ENCODE data around the gene OPTC. TPM values are rescaled to one million over a fixed set of nuclear protein-coding genes. Genes with fewer than 3 reads are reported as not detected.
A peak's percentile ranks its signal among the peaks of the same experiment; 100 is the strongest.

The OPTC gene
- total and polyA plus RNA-seq, 2 donors (not counting 1 experiment from before 2014, with no cell fraction given) = not detected

GRCh38 chr1:203458078-203458477, 35.9 kb upstream of the OPTC start:
- Mint-ChIP-seq H3K27ac (no peak overlapping the region), H3K9me3 (ENCODE audit: insufficient read depth) (no peaks in the 10 kb centered on the region), H3K4me3 (no peak overlapping the region), H3K4me1 (peaks cover 36% of the 10 kb centered on the region), H3K27me3 (peaks cover 8% of the 10 kb centered on the region)
- Histone ChIP-seq H3K27ac (ENCODE audit: low read length in 2 of 2) (no peak overlapping the region), H3K27me3 (replicated peaks in 1 of 4; ENCODE audit: control extremely low read depth in 1 of 4, control insufficient read depth in 3 of 4, insufficient read depth in 4 of 4, low read length in 3 of 4) (peaks cover 0 to 1% (median 0%) of the 10 kb centered on the region in 4 experiments), H3K4me2 (replicated peaks; ENCODE audit: low read depth, low read length, poor library complexity, severe bottlenecking) (no peak overlapping the region), H4K20me1 (ENCODE audit: control insufficient read depth, insufficient read depth, low read length, poor library complexity, severe bottlenecking) (no peaks in the 10 kb centered on the region), H3K4me1 (ENCODE audit: control insufficient read depth in 2 of 2, insufficient read depth in 2 of 2, low read length in 2 of 2) (peaks cover 28 to 44% of the 10 kb centered on the region in 2 donors), H3K4me3 (ENCODE audit: control extremely low read depth in 1 of 5, extremely low read depth in 1 of 5, insufficient read depth in 1 of 5, low read depth in 2 of 5, low read length in 4 of 5) (no peak overlapping the region), H3K9ac (ENCODE audit: low read length) (no peak overlapping the region), H3K9me3 (ENCODE audit: control extremely low read depth in 1 of 3, control insufficient read depth in 2 of 3, insufficient read depth in 1 of 3, low read length in 2 of 3) (peaks cover 0 to 1% (median 0%) of the 10 kb centered on the region in 3 donors), H2AFZ (ENCODE audit: insufficient read depth, low read depth, low read length, poor library complexity, severe bottlenecking) (no peak overlapping the region), H3K79me2 (ENCODE audit: control insufficient read depth, insufficient read depth, low read length) (no peaks in the 10 kb centered on the region), H3K36me3 (replicated peaks in 1 of 2; ENCODE audit: control extremely low read depth in 1 of 2, control insufficient read depth in 1 of 2, extremely low read depth in 1 of 2, insufficient read depth in 2 of 2, low read length in 1 of 2) (no peaks in the 10 kb centered on the region)
- DNase-seq (no peak), ATAC-seq (ENCODE audit: low read depth) (no peak)
- TF ChIP-seq EZH2 (IDR thresholded peaks at IDR 0.05; ENCODE audit: borderline replicate concordance, insufficient read depth, low read depth, low read length, poor library complexity, severe bottlenecking) = no peak
- no peak for TF ChIP-seq CTCF (IDR thresholded peaks at IDR 0.05)
- ChIA-PET POLR2A (no interaction called here), CTCF (no interaction called here)
- no CpG with 5 or more reads among the region's 5 CpGs for WGBS (ENCODE audit: insufficient coverage)
- intact Hi-C loops (cut with micrococcal nuclease) = no loop called here

GRCh38 chr1:203459671-203460201, 34.2 kb upstream of the OPTC start:
- Histone ChIP-seq H3K27ac (ENCODE audit: low read length in 2 of 2) (no peak overlapping the region), H3K9me3 (ENCODE audit: control extremely low read depth in 1 of 3, control insufficient read depth in 2 of 3, insufficient read depth in 1 of 3, low read length in 2 of 3) (peaks cover 0 to 1% (median 0%) of the 10 kb centered on the region in 3 donors), H2AFZ (ENCODE audit: insufficient read depth, low read depth, low read length, poor library complexity, severe bottlenecking) (no peak overlapping the region), H3K36me3 (replicated peaks in 1 of 2; ENCODE audit: control extremely low read depth in 1 of 2, control insufficient read depth in 1 of 2, extremely low read depth in 1 of 2, insufficient read depth in 2 of 2, low read length in 1 of 2) (no peaks in the 10 kb centered on the region), H3K4me3 (ENCODE audit: control extremely low read depth in 1 of 5, extremely low read depth in 1 of 5, insufficient read depth in 1 of 5, low read depth in 2 of 5, low read length in 4 of 5) (no peak overlapping the region), H3K79me2 (ENCODE audit: control insufficient read depth, insufficient read depth, low read length) (no peaks in the 10 kb centered on the region), H3K27me3 (replicated peaks in 1 of 4; ENCODE audit: control extremely low read depth in 1 of 4, control insufficient read depth in 3 of 4, insufficient read depth in 4 of 4, low read length in 3 of 4) (no peaks in the 10 kb centered on the region), H3K4me1 (ENCODE audit: control insufficient read depth in 2 of 2, insufficient read depth in 2 of 2, low read length in 2 of 2) (peaks cover 20 to 35% of the 10 kb centered on the region in 2 donors), H3K4me2 (replicated peaks; ENCODE audit: low read depth, low read length, poor library complexity, severe bottlenecking) (no peak overlapping the region), H3K9ac (ENCODE audit: low read length) (no peak overlapping the region), H4K20me1 (ENCODE audit: control insufficient read depth, insufficient read depth, low read length, poor library complexity, severe bottlenecking) (no peaks in the 10 kb centered on the region)
- TF ChIP-seq CTCF (IDR thresholded peaks at IDR 0.05) (no peak), EZH2 (IDR thresholded peaks at IDR 0.05; ENCODE audit: borderline replicate concordance, insufficient read depth, low read depth, low read length, poor library complexity, severe bottlenecking) (no peak)
- no peak for DNase-seq
- peaks cover 34% of the 10 kb centered on the region for H3K4me1 Mint-ChIP-seq
- peaks cover 8% of the 10 kb centered on the region for H3K27me3 Mint-ChIP-seq
- intact Hi-C loops (cut with micrococcal nuclease) = no loop called here
- WGBS (ENCODE audit: insufficient coverage) = no CpG with 5 or more reads among the region's 8 CpGs
- CTCF ChIA-PET = interaction anchor here (1.0 to 1.2 kb wide), 3 partner anchors 26 to 193 kb away, joined by 3 read pairs; no protein-coding TSS in a partner anchor
- H3K9me3 Mint-ChIP-seq (ENCODE audit: insufficient read depth) = no peaks in the 10 kb centered on the region
- peak overlapping the region; percentile 11 for H3K27ac Mint-ChIP-seq
- POLR2A ChIA-PET = no interaction called here
- ATAC-seq (ENCODE audit: low read depth) = no peak
- H3K4me3 Mint-ChIP-seq = peak overlapping the region; percentile 36

Data from B cell (primary cell).